HG03175 (cell line): Measurements from ENCODE around the gene CUL1.

ENCODE experiments used
- ATAC-seq: cut with Tn5 transposase; IDR thresholded peaks from one replicate; pipeline ENCODE4 v1.9.1; 2021; ENCODE audit warnings: mild to moderate bottlenecking, moderate library complexity; ENCODE audit not compliant: unreplicated experiment

The CUL1 gene

DNA sequence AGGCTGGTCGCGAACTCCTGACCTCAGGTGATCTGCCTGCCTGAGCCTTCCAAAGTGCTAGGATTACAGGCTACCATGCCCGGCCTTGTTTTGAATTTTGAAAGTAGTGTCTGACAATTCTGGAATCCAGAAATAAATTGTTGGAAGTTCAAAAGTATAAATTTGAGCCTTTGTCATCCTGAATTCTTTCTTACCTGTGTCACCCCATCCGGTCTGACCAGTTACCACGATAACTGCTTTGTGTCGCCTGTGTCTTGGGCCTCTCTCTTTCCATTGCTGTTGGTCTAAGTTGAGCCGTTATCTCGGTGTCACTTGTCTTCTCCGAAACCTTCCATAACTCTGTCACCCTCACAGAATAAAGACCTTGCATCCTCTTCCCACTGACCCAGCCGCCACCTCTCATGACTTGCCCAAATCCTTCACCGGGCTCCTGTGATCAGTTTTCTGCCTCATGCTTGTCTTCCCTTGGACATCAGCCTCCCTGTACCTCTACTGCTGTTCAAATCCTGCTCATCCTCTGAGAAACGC lies 18.6 kb downstream of the CUL1 start:
- ATAC-seq: no peak

DNA sequence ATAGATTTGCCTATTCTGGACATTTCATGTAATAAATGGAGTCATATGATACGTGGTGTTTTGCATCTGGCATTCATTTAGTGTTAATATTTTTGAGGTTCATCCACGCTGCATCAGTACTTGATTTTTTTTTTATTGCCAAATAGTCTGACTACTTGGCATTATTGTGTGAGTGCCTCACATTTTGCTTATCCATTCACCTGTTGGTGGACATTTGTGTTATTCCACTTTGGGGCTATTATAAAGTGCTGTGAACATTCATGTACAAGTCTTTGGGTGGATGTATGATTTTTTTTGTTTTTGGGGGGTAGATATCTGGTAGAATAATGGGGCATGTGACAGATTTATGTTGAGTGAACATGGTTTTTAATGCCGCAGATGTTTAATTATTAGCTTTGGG lies 19.7 kb downstream of the CUL1 start:
- no peak for ATAC-seq

DNA sequence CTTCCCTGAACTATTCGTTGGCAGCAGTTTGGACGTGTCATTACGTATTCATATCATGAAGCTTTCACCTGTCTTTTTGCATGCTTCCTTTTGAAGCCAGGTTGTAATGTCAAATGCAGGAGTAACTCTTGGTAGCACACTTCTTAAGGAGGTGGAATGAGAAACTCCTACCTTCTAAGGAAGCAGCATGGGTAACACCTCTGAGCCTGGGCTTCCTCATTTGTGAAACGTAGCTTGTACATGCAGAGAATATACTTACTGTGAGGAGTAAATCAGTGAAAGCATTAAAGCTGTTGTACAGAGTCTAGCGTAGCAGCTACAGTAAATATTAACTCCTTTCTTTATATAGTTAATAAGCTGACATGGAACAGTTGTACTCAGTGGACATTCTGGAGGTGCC lies 21.1 kb downstream of the CUL1 start:
- no peak for ATAC-seq

DNA sequence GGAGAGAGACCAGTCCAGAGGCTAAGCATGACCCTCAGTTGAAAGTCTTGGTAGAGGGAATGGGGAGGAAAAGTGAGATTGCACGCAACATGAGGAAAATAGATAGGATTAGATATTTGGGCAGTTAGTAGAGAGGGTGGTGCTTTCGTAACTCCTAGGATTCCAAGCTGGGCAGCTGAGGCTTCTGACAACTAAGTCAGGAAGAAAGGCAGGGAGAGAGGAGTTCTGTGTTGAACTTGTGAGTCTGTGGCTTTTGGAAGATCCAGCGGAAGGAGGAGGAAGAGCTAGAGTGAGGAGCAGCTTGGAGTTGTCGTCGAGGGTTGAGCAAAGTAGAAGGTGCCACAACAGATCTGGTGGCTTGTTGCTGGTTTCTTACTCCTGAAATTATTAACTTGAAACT lies 21.8 kb downstream of the CUL1 start:
- ATAC-seq: no peak

DNA sequence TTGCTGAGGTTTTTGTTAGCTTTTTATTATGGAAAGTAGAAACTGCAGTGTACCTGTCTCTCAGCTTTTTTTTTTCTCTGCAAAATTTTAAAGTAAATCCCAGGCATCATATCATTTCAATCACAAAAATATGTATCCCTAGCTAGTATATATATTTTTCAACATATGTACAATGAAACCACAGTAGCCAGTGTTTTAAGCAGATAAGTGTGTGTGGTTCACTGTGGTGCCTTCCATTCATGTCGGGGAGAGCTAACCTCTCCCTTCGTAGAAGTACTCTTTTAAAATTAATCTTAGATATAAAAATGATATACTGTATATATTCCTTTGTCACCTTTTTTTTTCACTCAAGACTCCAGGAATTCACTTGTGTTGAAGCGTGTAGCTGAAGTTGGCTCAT lies 22.7 kb downstream of the CUL1 start:
- no peak for ATAC-seq

DNA sequence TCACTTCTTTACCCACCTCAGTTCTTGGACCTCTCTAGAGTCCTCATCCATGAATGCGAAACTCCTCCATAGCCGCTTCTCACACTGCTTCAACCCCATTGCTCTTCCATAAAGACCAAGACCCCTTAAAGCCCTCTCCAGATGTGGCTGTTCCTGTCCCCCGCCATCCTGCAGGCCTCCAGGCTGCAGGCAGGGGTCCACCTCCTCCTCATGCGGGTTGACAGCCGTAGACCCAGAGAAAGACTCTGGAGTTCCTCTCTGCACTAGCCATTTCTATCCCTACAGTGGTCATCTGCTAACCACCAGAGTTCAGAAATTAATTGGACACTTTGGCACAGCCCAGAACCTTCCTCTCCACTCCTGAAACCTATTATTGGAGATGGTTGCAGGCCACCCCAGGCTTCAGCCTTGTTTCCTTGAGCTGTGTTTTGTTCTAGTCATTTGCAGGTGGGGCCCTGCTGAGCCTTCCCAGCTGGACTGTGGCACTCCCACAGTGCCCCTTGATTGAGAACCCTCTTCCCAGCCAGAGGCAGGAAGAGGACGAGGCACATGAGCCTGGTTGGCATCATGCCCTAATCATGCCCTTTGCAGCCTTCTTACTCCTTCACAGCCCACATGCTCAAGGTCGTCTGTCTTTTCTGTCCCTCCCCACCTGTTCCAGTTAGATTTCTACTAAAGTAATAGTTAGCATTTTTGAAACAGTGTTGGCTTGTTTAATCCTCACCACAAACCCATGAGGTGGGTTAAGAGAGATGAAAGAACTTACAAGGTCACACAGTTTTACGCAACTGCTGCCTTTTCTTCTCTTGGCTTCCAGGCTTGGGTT lies 23.9 kb downstream of the CUL1 start:
- no peak for ATAC-seq

DNA sequence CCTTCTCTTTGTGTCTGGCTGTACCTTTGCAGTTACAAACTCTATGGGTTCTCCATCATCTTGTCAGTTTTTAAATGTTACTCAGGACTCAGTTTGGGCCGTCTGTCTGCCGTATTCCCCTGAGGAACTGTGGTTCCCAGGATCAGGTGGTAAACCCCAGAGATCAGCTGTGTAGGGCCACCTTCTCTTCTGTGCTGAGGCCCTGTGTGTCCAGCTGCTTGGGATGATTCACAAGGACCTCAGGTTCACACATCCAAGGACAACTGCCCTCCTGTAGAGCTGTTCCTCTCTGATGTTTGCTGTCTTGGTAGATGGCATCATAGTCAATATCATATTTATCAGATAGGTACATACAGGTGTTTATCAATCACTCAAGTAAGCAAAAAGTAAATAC lies 24.5 kb downstream of the CUL1 start:
- ATAC-seq: no peak

DNA sequence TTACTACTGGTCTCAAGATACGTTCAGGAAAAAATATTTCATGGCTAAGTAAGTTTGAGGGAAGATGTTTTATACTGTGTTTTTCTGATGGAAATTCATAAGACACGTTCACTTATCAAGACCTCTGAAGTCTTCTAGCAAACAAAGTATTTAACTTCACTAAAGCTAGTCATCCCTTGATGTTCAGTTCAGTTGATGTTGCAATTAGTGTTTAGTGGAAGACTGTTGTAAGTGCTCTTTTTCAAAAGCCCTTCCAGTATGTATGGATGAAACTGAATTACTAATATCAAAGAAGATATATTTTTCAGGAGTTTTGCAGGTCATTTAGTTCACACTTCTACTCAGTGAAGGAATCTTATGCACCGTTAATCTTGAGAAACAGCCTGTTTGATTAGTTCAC lies 25.1 kb downstream of the CUL1 start:
- ATAC-seq: no peak

DNA sequence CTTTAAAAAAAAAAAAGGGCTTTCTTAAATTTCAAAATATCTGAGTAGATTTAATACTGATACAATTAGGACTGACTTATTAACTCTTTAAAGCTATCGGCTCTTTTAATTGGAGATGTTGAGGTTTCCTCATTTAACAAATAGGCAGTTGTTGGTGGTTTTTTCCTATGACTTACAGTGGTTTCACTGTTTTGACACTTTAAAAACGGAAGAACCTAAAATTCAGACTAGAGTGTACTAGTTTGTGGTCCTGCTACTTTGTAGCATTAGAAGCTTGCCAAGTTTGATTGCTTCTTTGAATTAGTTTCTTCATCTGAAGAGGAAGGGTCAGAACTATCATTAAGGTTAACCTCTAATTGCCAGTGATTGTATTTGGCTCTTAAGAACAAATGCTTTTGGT lies 27.7 kb downstream of the CUL1 start:
- ATAC-seq: no peak

DNA sequence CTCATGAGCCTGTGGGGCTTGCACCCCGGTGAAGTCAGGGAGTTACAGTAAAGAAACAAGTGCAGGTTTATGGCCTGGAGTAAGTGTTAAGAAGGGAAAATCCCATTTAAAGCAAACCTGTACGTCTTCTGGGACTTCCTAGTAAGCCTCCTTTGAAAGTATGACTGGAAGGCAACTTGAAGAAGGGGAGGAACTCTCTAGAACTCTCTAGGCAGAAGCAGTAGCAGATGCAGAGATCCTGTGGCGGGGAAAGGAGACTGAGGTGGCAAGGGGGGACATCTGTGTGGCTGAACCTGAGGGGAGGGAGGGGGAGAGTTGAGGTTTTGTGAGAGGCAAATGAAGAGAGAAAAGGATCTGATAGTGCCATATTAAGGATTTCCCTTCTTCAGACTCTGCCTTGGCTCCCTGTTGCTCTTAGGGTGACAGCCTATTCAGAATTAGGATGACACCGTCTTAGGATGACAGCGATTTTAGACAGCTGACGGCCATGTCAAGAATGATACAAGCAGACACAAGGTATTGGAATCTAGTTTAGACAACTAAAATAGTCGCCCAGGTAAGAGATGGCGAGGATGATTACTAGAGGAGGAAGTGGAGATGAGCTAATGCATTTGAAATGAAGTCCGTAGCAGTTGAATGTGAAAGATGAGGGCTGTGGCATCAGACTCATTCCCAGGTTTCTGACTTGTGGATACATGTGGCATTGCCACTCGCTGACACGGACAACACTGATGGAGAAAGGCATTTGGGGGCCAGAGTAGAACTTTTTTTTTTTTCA lies 29.0 kb downstream of the CUL1 start:
- ATAC-seq: no peak

DNA sequence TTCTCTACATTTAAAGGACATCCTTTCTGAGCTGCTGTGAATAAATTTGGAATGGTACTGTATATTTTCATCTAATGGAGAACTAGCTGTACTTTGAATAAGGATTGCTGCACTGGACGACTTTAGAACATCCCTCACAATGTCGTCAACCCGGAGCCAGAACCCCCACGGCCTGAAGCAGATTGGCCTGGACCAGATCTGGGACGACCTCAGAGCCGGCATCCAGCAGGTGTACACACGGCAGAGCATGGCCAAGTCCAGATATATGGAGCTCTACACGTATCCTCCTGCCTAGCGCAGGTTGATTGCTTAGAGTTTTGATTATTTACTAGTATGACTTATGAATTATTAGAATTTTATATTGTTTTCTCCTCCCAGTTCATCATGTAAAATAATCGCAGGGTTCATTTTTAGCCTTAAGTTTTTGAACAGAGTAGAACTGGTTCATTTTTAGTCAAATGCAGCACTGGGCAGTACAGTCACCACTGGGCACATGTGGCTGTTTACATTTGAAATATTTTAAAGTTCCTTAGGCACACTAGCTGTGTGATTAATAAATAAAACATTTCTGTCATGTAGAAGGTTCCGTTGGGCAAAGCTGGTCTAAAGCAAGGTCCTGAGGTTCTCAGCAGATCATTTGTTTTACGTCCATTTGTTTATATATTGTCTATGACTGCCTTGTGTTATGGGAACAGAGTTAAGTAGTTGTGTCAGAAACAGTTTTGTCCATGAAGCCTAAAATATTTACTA lies 31.5 kb downstream of the CUL1 start:
- ATAC-seq: no peak

DNA sequence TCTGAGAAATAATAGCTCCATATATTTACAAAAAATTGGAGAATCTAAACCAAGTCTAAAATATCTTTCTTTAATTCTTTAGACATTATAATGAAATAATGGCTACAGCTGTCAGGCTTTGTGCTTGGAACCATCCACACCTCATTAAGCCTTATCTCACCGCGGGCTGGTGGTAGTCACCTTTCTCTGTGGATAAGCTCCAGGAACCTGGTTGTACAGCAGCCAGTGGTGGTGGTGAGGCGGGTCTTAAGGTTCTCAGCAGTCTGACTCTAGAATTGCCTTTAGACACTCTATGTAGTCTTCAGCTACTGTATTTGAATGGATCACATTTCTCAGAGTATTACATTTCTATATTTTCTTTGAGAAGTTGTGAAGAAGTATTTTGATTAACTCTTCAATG lies 34.2 kb downstream of the CUL1 start:
- no peak for ATAC-seq

DNA sequence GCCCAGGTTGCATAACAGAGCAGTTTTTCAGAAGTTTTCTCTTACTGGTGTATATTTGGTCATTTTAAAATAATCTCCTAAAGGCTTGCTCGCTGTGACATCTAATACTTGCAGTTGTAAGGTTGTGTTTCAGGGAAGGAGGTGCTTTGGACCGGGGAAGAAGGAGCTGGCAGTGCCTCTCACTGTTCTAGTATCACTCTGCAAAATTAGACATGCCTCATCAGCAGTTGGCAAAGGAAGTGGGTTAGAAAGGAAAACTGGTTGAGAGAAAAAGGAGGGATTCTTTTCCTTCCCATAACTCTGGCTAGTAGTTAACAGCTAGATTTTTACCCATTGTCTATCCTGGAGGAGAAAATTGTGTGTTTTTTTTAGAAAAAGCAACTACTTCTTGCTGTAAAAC lies 34.8 kb downstream of the CUL1 start:
- no peak for ATAC-seq

DNA sequence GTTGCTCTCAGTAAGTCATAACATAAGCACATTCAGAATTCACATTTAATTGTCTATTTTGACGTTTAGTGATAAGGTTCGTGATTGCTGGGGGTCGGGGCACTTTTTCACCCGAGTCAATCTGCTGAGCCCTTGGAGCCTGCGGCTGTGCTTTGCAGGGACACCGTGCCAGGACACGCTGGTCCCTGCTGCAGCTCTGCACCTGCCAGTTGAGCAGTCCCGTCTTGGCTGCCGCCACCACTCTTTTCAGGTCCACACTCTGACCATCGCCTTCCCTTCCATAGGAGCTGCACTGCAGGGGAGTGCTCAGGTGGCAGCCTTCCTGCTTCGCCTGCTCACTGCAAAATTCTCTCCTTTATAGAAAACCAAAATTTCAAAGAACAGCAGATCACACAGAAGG lies 36.4 kb downstream of the CUL1 start:
- ATAC-seq: no peak

DNA sequence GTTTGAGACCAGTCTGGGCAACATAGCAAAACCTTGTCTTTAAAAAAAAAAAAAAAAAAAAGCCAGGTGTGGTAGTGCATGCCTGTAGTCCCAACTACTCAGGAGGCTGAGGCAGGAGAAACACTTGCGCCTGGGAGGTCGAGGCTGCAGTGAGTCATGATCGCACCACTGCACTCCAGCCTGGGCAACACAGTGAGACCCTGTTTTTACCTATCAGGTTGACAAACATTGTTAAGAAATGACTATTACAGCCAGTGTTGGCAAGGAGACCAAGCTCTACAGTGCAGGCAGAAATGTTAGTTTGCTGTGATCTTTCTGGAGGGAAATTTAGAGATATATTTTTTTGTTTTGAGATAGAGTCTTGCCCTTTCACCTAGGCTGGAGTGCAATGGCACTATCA lies 37.3 kb downstream of the CUL1 start:
- ATAC-seq: no peak

DNA sequence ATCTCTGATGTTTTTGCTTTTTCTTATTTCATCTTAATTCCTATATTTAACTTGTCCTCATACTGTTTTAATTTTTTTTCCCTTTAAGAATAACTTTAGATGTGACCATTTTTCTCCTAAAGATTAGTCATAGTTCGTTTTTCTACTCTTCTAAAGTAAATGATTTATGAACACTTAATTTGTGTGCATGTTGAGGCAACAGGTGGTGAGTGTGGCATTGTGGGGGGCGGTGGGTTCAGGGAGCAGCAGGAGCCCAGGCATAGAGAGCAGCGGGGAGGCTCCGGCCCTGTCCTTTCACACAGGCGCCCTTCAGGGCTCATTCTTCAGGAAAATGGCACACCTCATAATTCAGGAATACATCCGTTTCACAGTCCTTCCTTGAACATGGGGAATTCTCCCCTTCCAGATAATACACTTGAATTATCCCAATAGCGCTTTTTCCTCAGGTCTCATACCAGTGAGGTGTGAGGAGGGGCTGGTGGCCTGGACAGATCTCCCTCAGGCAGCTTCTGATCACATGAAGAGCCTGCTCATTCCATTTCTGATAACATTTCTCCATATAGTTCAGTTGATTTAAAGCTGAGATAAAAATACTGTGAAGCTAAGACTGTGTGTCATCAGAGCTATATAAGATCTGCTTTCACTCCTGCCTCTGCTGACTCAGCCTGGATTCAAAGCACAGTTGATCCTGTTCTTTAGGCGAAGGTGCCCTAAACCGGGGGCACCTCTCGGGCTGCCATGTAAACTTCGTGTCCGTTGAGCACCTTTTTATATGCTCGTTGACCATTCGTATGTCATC lies 40.2 kb downstream of the CUL1 start:
- ATAC-seq: no peak

DNA sequence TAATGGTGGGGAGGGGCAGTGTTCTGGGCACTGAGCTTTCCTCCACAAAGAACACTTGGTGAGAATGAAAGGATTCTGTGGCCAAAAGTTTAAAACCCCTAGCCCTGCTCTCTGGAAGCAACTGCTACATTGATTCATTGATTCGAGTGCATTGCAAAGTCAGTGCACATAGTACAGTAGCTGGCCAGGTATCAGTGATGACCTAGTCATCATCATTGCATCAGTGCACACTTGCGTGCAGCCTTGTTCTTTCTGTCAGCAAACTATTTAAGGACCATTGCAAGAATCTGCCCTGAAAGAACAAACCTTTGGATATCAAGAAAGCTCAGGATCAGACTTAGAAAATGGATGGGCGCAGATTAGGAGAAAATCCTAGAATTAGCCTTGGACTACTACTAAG lies 47.4 kb downstream of the CUL1 start:
- ATAC-seq: no peak

DNA sequence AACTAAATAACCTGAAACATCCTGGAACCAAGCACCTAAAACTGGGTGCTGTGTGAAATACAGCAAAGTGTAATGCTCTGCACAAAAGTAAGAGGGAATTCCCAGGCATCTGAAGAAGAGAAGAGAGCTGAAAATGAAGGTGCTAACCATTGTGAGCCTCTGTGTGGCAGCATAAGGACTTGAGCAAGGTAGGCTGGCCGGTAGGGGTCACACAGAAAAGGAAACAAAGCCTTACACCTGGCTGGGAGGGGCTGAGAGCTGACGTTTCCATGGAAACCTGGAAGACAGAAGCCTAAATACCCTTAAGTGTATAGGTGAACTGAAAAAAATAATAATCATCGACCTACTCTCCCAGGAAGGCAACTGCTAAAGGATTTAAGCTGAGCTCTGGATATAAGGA lies 48.6 kb downstream of the CUL1 start:
- ATAC-seq: no peak

DNA sequence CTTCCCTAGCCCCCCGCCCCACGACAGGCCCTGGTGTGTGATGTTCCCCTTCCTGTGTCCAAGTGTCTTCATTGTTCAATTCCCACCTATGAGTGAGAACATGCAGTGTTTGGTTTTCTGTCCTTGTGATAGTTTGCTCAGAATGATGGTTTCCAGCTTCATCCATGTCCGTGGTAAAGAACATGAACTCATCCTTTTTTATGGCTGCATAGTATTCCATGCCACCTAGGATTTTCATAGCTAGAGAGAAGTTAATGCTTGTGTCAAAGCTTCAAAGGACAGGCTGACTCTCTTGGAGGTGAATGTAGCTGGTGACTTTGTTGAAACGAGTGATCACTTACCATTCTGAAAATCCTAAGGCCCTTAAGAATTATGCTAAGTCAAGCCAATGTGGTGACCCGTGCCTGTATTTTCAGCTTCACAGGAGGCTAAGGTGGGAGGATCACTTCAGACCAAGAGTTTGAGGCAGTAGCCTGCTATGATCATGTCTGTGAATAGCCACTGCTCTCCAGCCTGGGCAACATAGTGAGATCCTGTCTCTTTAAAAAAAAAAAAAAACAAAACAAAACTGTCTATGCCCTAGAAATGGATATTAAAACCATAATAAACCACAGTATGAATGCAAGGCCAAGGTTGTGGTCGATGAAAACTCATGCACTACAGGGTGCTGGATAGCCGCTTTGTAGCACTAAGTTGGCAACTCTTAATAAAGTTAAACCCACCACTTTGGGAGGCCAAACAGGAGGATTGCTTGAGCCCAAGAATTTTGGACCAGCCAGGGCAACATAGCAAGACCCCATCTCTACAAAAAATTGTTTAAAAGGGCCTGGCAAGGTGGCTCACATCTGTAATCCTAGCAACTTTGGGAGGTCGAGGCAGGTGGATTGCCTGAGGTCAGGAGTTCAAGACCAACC lies 52.0 kb downstream of the CUL1 start:
- ATAC-seq: no peak

DNA sequence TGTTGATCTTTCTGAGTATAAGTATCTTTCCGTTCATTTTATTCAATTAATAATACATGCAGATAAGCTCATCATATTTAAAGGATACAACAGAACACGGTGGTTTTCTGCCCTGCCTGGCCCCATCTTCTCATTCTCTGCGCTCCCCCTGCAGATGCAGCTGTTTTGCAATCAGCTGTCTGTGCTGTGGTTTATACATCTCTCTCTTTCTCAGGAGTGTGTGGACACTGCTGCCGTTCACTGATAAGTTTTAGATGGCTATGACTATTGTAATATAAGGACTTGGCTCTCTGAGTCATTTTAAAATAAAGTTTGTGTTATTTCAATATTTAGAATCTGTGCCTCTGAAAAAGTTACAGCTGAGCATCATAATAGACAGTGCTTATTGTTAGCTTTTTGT lies 54.5 kb downstream of the CUL1 start:
- no peak for ATAC-seq
